HG02588 (cell line): Measurements from ENCODE around the gene TMED4.
A peak's percentile ranks its signal among the peaks of the same experiment; 100 is the strongest.

Experiments used
- ATAC-seq: cut with Tn5 transposase; IDR thresholded peaks from one replicate; pipeline ENCODE4 v1.9.1; 2021; ENCODE audit warnings: mild to moderate bottlenecking, moderate library complexity; ENCODE audit not compliant: unreplicated experiment

TMED4 gene

GRCh38 chr7:44581879-44582603 lies at the start of gene TMED4:
TSS of gene TMED4 (minus strand) at chr7:44582231. CDS start at chr7:44582206, 25 bp downstream.
- ATAC-seq = peak; percentile 88

- ATAC-seq = no peak
Measured at GRCh38 chr7:44631458-44632115, 49.6 kb upstream of the TMED4 start.

- no peak for ATAC-seq
Measured at GRCh38 chr7:44630792-44631457, 48.9 kb upstream of the TMED4 start.

- ATAC-seq = peak; percentile 43
Measured at GRCh38 chr7:44629829-44630522, 47.9 kb upstream of the TMED4 start.

- no peak for ATAC-seq
Measured at GRCh38 chr7:44626620-44627019, 44.6 kb upstream of the TMED4 start.

GRCh38 chr7:44625526-44626471 lies 43.8 kb upstream of the TMED4 start:
- ATAC-seq = no peak

GRCh38 chr7:44624318-44624717 lies 42.3 kb upstream of the TMED4 start:
- no peak for ATAC-seq

GRCh38 chr7:44622342-44623151 lies 40.5 kb upstream of the TMED4 start:
- ATAC-seq = peak; percentile 76

GRCh38 chr7:44621750-44622103 lies 39.7 kb upstream of the TMED4 start:
- ATAC-seq = no peak

GRCh38 chr7:44621034-44621749 lies 39.2 kb upstream of the TMED4 start:
- no peak for ATAC-seq

GRCh38 chr7:44618753-44619152 lies 36.7 kb upstream of the TMED4 start:
- no peak for ATAC-seq

GRCh38 chr7:44618045-44618444 lies 36.0 kb upstream of the TMED4 start:
- no peak for ATAC-seq

- ATAC-seq = no peak
Measured at GRCh38 chr7:44617225-44617890, 35.3 kb upstream of the TMED4 start.

- ATAC-seq = no peak
Measured at GRCh38 chr7:44616545-44616944, 34.5 kb upstream of the TMED4 start.

- no peak for ATAC-seq
Measured at GRCh38 chr7:44615793-44616192, 33.8 kb upstream of the TMED4 start.

- no peak for ATAC-seq
Measured at GRCh38 chr7:44615149-44615611, 33.1 kb upstream of the TMED4 start.

GRCh38 chr7:44609829-44610228 lies 27.8 kb upstream of the TMED4 start:
- ATAC-seq = no peak
